Measurements from ENCODE around the gene HOXC9. TPM values are rescaled to one million over a fixed set of nuclear protein-coding genes. Genes with fewer than 3 reads are reported as not detected.
A peak's percentile ranks its signal among the peaks of the same experiment; 100 is the strongest.

HOXC9 gene
- total and polyA plus RNA-seq, 9 of the 15 experiments (the other 6 are each of a cell fraction or from before 2014, with no cell fraction given): 1.1 to 10.5 (median 9.3) TPM

- Histone ChIP-seq H3K36me3 (ENCODE audit: control insufficient read depth, insufficient read depth, low read length) (no peaks in the 10 kb centered on the region), H4K20me1 (replicated peaks; ENCODE audit: control insufficient read depth, insufficient read depth, low read length) (no peaks in the 10 kb centered on the region), H3K4me2 (ENCODE audit: insufficient read depth, low read length) (0 out of 2 replicates have a peak overlapping the region, but pooled peaks have one; percentile 9), H3K79me2 (ENCODE audit: control insufficient read depth, insufficient read depth, low read length) (peaks cover 7% of the 10 kb centered on the region; the same call in 1 of the 3 replicates), H3K27me3 (ENCODE audit: control insufficient read depth in 2 of 2, insufficient read depth in 2 of 2, low read length in 2 of 2) (peaks cover 0 to 10% of the 10 kb centered on the region in 2 experiments; a peak in 2 of 5 replicates), H3K9me3 (replicated peaks; ENCODE audit: control insufficient read depth, insufficient read depth, low read depth, low read length) (no peaks in the 10 kb centered on the region), H3K9me1 (ENCODE audit: control insufficient read depth, insufficient read depth, low read length) (no peaks in the 10 kb centered on the region), H3K27ac (ENCODE audit: extremely low read depth, low read depth, low read length) (no peak overlapping the region), H3K4me1 (replicated peaks in 1 of 2; ENCODE audit: control insufficient read depth in 2 of 2, insufficient read depth in 2 of 2, low read length in 2 of 2) (peaks cover 43 to 51% of the 10 kb centered on the region in 2 experiments), H3K9ac (ENCODE audit: insufficient read depth in 1 of 2, low read depth in 2 of 2, low read length in 2 of 2) (peak overlapping the region in 1 of 2 experiments; percentile 63; a peak in 2 of 4 replicates), H2AFZ (ENCODE audit: low read depth, low read length) (no peak overlapping the region), H3K4me3 (no peak overlapping the region)
- intact Hi-C loops (cut with micrococcal nuclease) (no loop called here), in situ Hi-C loops (cut with MboI) (no loop called here)
- WGBS (ENCODE audit: insufficient coverage, low coverage, missing lambda C conversion rate): 31% methylated on average over 23 of the region's 27 CpGs
- DNase-seq (ENCODE audit: extremely low read depth in 1 of 4, low spot score in 3 of 4) (no peak), FAIRE-seq (peak; percentile 35), ATAC-seq (no peak)
- POLR2A ChIA-PET: interaction anchor here (0.6 to 2.9 kb wide), 7 partner anchors 9 to 211 kb away, joined by 3 to 20 read pairs (median 5); partner anchors contain the start of gene HOXC9
- no TSS peak for BruUV-seq (replicated peaks)
- CTCF ChIA-PET (ENCODE audit: low intra/inter-chr PET ratio): interaction anchor here (1.3 kb wide), 1 partner anchor 211 kb away, joined by 3 read pairs; no protein-coding TSS in a partner anchor
- TF ChIP-seq ZNF512 (tag; IDR thresholded peaks at IDR 0.05) (no peak), PCBP2 (IDR thresholded peaks at IDR 0.05; ENCODE audit: low read depth, low read length, poor library complexity, severe bottlenecking) (no peak), CBX1 (IDR thresholded peaks at IDR 0.05; ENCODE audit: low read depth) (no peak)
These were observed 9.5 kb upstream of the HOXC9 start for GRCh38 chr12:53990311-53991076.
